Lung (tissue), 12 donors: ENCODE data around the gene OXSR1. TPM values are rescaled to one million over a fixed set of nuclear protein-coding genes. Genes with fewer than 3 reads are reported as not detected.

ENCODE experiments used
- ATAC-seq: fragments of 200-7000 bp; cut with Tn5 transposase; one replicate; pipeline ENCODE4 v1.9.1; 2020; ENCODE audit warnings: moderate number of reproducible peaks; ENCODE audit not compliant: insufficient read depth, low FRiP score
- DNase-seq, 3 donors: peaks; one replicate each; pipeline ENCODE4 v3.0.0-alpha.2; 2013 to 2017
- H3K27ac ChIP-seq, 2 donors: one replicate each; pipeline ENCODE4 v1.5.1; 2013; ENCODE audit warnings: mild to moderate bottlenecking in 2 of 2, moderate library complexity in 2 of 2, control low read depth in 1 of 2, inconsistent platforms in 1 of 2, low read depth in 1 of 2, low read length in 1 of 2
- H3K27me3 ChIP-seq, 3 donors: one replicate each; pipeline ENCODE4 v1.5.1; 2013; ENCODE audit warnings: low read length in 2 of 3; ENCODE audit not compliant: control insufficient read depth in 3 of 3, insufficient read depth in 3 of 3
- H3K36me3 ChIP-seq, 4 donors: one replicate each; pipeline ENCODE4 v1.5.1; 2013; ENCODE audit warnings: low read length in 4 of 4, mild to moderate bottlenecking in 1 of 4, moderate library complexity in 1 of 4; ENCODE audit not compliant: control insufficient read depth in 4 of 4, insufficient read depth in 4 of 4
- H3K4me1 ChIP-seq, 5 donors: one replicate each; pipeline ENCODE4 v1.5.1; 2013; ENCODE audit warnings: low read length in 5 of 5, mild to moderate bottlenecking in 2 of 5, moderate library complexity in 1 of 5; ENCODE audit not compliant: control insufficient read depth in 5 of 5, insufficient read depth in 5 of 5
- H3K4me3 ChIP-seq: one replicate; pipeline ENCODE4 v1.5.1; 2013; ENCODE audit warnings: mild to moderate bottlenecking, control low read depth, moderate library complexity
- H3K9ac ChIP-seq, 2 donors: one replicate each; pipeline ENCODE4 v1.5.1; 2013; ENCODE audit warnings: low read length in 2 of 2, control low read depth in 1 of 2; ENCODE audit not compliant: insufficient read depth in 1 of 2
- H3K9me3 ChIP-seq, 4 donors: one replicate each; pipeline ENCODE4 v1.5.1; 2013; ENCODE audit warnings: low read length in 3 of 4, mild to moderate bottlenecking in 1 of 4, moderate library complexity in 1 of 4; ENCODE audit not compliant: control insufficient read depth in 4 of 4, insufficient read depth in 3 of 4
- WGBS, 2 donors: extraction: QIAGEN DNeasy Blood & Tissue Kit; methylation state at CpG; one replicate each; pipeline ENCODE4 v1.1.7; 2013; 5-methylcytosine and 5-hydroxymethylcytosine counted together
- polyA plus RNA-seq, 2 donors: library from polyadenylated mRNA; stranded (reverse); fragments of 200-250 nt; gene quantifications; one replicate each; pipeline ENCODE4 v1.2.1, GENCODE V29; 2013
- total RNA-seq, 2 donors: library from RNA; depleted of rRNA in 1 of 2; stranded (reverse); fragments of >200 nt in 1 of 2; gene quantifications; one replicate each; pipeline ENCODE4 v1.2.1, GENCODE V29; 2014 to 2021
- TF ChIP-seq, protein P1 (sequence below): IDR thresholded peaks from 2 replicates; pipeline ENCODE4 v1.5.1; 2012; ENCODE audit warnings: mild to moderate bottlenecking; ENCODE audit errors: control extremely low read depth, extremely low read depth
- donor health status: control.
- donor health status: control.
- donor health status: Bipolar disorder and iron deficiency.
- donor health status: healthy.
- donor health status: DM: yes; HTN: yes; CAD: no.

OXSR1 gene
- total and polyA plus RNA-seq, 4 donors, result 11.9 to 38.9 (median 24.9) TPM

DNA sequence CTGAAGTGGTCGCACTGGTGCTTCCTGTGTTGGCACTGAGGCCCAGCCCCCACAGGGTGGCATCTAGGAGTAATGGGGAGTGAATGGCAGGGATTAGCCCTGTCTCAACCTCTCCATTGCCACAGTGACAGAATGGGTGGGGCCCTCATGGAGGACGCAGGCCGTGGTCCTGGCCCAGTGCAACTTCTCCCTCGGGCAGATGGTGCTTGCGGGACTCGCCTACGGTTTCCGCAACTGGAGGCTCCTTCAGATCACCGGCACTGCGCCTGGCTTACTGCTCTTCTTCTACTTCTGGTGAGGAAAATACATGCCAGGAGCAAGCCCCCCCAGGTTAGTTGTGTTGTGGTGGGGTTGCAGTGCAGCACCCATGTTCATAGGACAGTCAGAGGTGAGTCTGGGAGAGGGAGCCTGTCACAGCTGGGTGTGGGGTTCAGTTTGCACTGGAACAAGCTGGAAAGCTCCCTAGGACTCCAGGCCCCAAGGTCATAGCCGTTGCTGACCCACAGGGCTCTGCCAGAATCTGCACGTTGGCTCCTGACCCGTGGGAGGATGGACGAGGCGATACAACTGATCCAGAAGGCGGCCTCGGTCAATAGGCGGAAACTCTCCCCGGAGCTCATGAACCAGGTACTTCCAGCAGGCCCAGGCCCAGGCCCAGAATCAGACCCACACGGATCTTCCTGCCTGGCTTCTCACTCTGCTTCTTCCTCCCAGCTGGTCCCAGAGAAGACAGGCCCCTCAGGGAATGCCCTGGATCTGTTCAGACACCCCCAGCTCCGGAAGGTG is 109.7 kb downstream of the OXSR1 start:
- Histone ChIP-seq H3K27me3 (no peaks in the 10 kb centered on the region), H3K9ac (no peak overlapping the region), H3K9me3 (no peaks in the 10 kb centered on the region), H3K36me3 (peaks cover 0 to 8% (median 0%) of the 10 kb centered on the region in 4 donors), H3K4me3 (no peak overlapping the region), H3K27ac (no peak overlapping the region), H3K4me1 (no peaks in the 10 kb centered on the region)
- TF ChIP-seq, protein P1, sequence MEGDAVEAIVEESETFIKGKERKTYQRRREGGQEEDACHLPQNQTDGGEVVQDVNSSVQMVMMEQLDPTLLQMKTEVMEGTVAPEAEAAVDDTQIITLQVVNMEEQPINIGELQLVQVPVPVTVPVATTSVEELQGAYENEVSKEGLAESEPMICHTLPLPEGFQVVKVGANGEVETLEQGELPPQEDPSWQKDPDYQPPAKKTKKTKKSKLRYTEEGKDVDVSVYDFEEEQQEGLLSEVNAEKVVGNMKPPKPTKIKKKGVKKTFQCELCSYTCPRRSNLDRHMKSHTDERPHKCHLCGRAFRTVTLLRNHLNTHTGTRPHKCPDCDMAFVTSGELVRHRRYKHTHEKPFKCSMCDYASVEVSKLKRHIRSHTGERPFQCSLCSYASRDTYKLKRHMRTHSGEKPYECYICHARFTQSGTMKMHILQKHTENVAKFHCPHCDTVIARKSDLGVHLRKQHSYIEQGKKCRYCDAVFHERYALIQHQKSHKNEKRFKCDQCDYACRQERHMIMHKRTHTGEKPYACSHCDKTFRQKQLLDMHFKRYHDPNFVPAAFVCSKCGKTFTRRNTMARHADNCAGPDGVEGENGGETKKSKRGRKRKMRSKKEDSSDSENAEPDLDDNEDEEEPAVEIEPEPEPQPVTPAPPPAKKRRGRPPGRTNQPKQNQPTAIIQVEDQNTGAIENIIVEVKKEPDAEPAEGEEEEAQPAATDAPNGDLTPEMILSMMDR, result no peak
- WGBS, 2 donors, result 95 to 96% methylated on average over 21 of the region's 21 CpGs
- ATAC-seq (no peak), DNase-seq (no peak)

DNA sequence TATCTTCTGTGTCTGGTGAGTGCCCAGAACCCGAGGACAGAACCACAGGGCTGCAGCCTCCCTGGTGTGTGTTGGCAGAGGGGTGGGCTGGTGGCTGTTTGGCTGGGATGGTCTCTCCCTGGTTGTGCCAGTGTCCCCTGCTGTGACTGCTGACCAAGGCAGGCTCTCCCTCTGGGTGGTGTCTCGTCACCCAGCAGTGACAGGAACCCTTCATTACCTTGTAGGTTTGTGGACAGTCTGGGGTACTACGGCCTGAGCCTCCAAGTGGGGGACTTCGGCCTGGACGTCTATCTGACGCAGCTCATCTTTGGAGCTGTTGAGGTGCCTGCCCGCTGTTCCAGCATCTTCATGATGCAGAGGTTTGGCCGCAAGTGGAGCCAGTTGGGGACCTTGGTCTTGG is 110.3 kb downstream of the OXSR1 start:
- H3K4me1 ChIP-seq, result no peaks in the 10 kb centered on the region
- WGBS, 2 donors, result 95 to 97% methylated on average over 8 of the region's 8 CpGs
- DNase-seq (no peak), ATAC-seq (no peak)
- no peaks in the 10 kb centered on the region for H3K27me3 ChIP-seq
- no peak overlapping the region for H3K27ac ChIP-seq
- H3K36me3 ChIP-seq, result peaks cover 0 to 8% (median 0%) of the 10 kb centered on the region in 4 donors
- TF ChIP-seq, protein P1, result no peak
- no peak overlapping the region for H3K4me3 ChIP-seq
- no peak overlapping the region for H3K9ac ChIP-seq
- no peaks in the 10 kb centered on the region for H3K9me3 ChIP-seq

DNA sequence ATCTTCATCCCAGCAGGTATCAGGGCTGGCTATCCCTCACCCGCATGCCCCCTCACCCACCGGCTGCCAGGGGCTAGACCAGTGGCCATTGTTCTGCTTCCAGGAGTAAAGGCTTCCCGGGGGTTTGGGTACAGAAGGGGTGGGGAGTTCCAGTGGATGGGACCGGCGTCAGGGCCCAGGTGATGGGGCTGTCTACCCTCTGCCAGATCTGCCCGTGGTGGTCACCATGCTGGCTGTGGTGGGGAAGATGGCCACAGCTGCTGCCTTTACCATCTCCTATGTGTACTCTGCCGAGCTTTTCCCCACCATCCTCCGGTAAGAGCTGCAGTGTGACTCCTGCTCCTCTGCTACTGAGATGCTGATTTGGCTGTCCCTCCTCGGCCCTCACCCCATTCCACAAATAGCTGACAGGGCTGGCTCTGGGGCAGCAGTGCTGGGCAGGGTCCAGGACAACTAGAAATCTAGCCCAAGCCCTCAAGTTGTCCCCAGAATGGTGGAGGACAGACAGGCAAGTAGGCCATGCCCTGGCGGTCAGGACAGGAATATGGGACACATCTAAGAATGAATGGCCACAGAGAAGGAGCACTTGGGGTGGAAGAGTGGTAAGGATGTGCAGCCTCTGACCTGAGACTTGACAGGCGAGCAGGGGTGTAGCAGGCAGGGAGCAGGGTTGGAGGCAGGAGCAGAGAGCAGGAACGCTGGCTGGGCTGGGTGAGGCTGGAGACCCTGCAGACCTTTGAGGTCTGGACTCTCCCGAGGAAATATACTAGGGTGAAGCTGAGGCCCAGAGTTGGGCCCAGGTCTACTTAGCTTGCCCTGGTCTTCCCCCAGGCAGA is 111.0 kb downstream of the OXSR1 start:
- ATAC-seq (no peak), DNase-seq (no peak)
- Histone ChIP-seq H3K9ac (no peak overlapping the region), H3K27ac (no peak overlapping the region), H3K4me1 (no peaks in the 10 kb centered on the region), H3K9me3 (no peaks in the 10 kb centered on the region), H3K36me3 (peaks cover 0 to 8% (median 0%) of the 10 kb centered on the region in 4 donors), H3K4me3 (no peak overlapping the region), H3K27me3 (no peaks in the 10 kb centered on the region)
- TF ChIP-seq, protein P1, result no peak
- WGBS, 2 donors, result 94 to 98% methylated on average over 13 of the region's 13 CpGs
